Measurements from ENCODE around the gene OLFM1. TPM values are rescaled to one million over a fixed set of nuclear protein-coding genes. Genes with fewer than 3 reads are reported as not detected.

Gene OLFM1
- total RNA-seq, 1 experiment from 2014 or later, result not detected

GRCh38 chr9:135078361-135078821, 9.1 kb upstream of the OLFM1 start:
- no peak for DNase-seq
- Histone ChIP-seq H3K4me1 (replicated peaks; ENCODE audit: insufficient read depth) (no peaks in the 10 kb centered on the region), H3K4me2 (no peak overlapping the region), H3K4me3 (no peak overlapping the region), H3K36me3 (ENCODE audit: low read depth) (no peaks in the 10 kb centered on the region), H3F3A (ENCODE audit: insufficient read depth, low read depth) (no peaks in the 10 kb centered on the region), H4K20me1 (ENCODE audit: insufficient read depth) (no peaks in the 10 kb centered on the region), H3K9me2 (ENCODE audit: insufficient read depth) (no peaks in the 10 kb centered on the region), H2AFZ (no peak overlapping the region), H3K27me3 (ENCODE audit: insufficient read depth, low read depth) (peaks cover 82% of the 10 kb centered on the region), H3K79me2 (ENCODE audit: low read depth) (no peaks in the 10 kb centered on the region), H3K9me3 (ENCODE audit: insufficient read depth, low read depth) (no peaks in the 10 kb centered on the region), H3K27ac (no peak overlapping the region)
- POLR2A ChIA-PET (ENCODE audit: unreplicated experiment), result no interaction called here
- intact Hi-C loops (cut with micrococcal nuclease; ENCODE audit: unreplicated experiment), result no loop called here
- no TSS peak for BruUV-seq (replicated peaks)
- TF ChIP-seq CTCF (conservative IDR thresholded peaks at IDR 0.05), result no peak
- no peak for TF ChIP-seq EZH2 (IDR thresholded peaks at IDR 0.05; ENCODE audit: low read depth)
- CTCF ChIA-PET, result no interaction called here

GRCh38 chr9:135079018-135079417, 8.4 kb upstream of the OLFM1 start:
- no peaks in the 10 kb centered on the region for H3K79me2 ChIP-seq (ENCODE audit: low read depth)
- H3K9me2 ChIP-seq (ENCODE audit: insufficient read depth), result no peaks in the 10 kb centered on the region
- H3K4me1 ChIP-seq (replicated peaks; ENCODE audit: insufficient read depth), result no peaks in the 10 kb centered on the region
- H3F3A ChIP-seq (ENCODE audit: insufficient read depth, low read depth), result no peaks in the 10 kb centered on the region
- peaks cover 82% of the 10 kb centered on the region for H3K27me3 ChIP-seq (ENCODE audit: insufficient read depth, low read depth)
- ChIA-PET POLR2A (ENCODE audit: unreplicated experiment) (no interaction called here), CTCF (no interaction called here)
- no TSS peak for BruUV-seq (replicated peaks)
- no peak overlapping the region for H3K4me3 ChIP-seq
- no peak overlapping the region for H3K27ac ChIP-seq
- no peaks in the 10 kb centered on the region for H3K36me3 ChIP-seq (ENCODE audit: low read depth)
- no peaks in the 10 kb centered on the region for H3K9me3 ChIP-seq (ENCODE audit: insufficient read depth, low read depth)
- no peaks in the 10 kb centered on the region for H4K20me1 ChIP-seq (ENCODE audit: insufficient read depth)
- no peak overlapping the region for H3K4me2 ChIP-seq
- DNase-seq, result no peak
- intact Hi-C loops (cut with micrococcal nuclease; ENCODE audit: unreplicated experiment), result no loop called here
- no peak overlapping the region for H2AFZ ChIP-seq
- TF ChIP-seq EZH2 (IDR thresholded peaks at IDR 0.05; ENCODE audit: low read depth) (no peak), CTCF (conservative IDR thresholded peaks at IDR 0.05) (no peak)

GRCh38 chr9:135079676-135080075, 7.8 kb upstream of the OLFM1 start:
- H3K9me3 ChIP-seq (ENCODE audit: insufficient read depth, low read depth), result no peaks in the 10 kb centered on the region
- peaks cover 85% of the 10 kb centered on the region for H3K27me3 ChIP-seq (ENCODE audit: insufficient read depth, low read depth)
- ChIA-PET POLR2A (ENCODE audit: unreplicated experiment) (no interaction called here), CTCF (no interaction called here)
- no peak for TF ChIP-seq EZH2 (IDR thresholded peaks at IDR 0.05; ENCODE audit: low read depth)
- TF ChIP-seq CTCF (conservative IDR thresholded peaks at IDR 0.05), result no peak
- no peak overlapping the region for H3K4me2 ChIP-seq
- no peaks in the 10 kb centered on the region for H3K9me2 ChIP-seq (ENCODE audit: insufficient read depth)
- no peak overlapping the region for H3K27ac ChIP-seq
- no peaks in the 10 kb centered on the region for H3F3A ChIP-seq (ENCODE audit: insufficient read depth, low read depth)
- intact Hi-C loops (cut with micrococcal nuclease; ENCODE audit: unreplicated experiment), result no loop called here
- no peaks in the 10 kb centered on the region for H4K20me1 ChIP-seq (ENCODE audit: insufficient read depth)
- no peak for DNase-seq
- no peaks in the 10 kb centered on the region for H3K79me2 ChIP-seq (ENCODE audit: low read depth)
- no peaks in the 10 kb centered on the region for H3K36me3 ChIP-seq (ENCODE audit: low read depth)
- no peaks in the 10 kb centered on the region for H3K4me1 ChIP-seq (replicated peaks; ENCODE audit: insufficient read depth)
- BruUV-seq (replicated peaks), result no TSS peak
- H2AFZ ChIP-seq, result no peak overlapping the region
- H3K4me3 ChIP-seq, result no peak overlapping the region

All from PC-9 (cell line).